OCI-LY7 (cell line): Measurements from ENCODE around the gene YBX2.

Experiments used
- CTCF ChIP-seq: fragments of 200-600 bp; sonication (generic); conservative IDR thresholded peaks from 2 replicates; pipeline ENCODE4 v1.5.1; 2014; ENCODE audit warnings: mild to moderate bottlenecking, antibody characterized with exemption, low read length, moderate library complexity, mixed read lengths
- EZH2phosphoT487 ChIP-seq: fragments of 200-600 bp; sonication (generic); IDR thresholded peaks from 2 replicates; pipeline ENCODE4 v1.6.1; 2018; ENCODE audit warnings: low read depth, borderline replicate concordance, mild to moderate bottlenecking, mixed run types, antibody characterized with exemption, low read length, moderate library complexity, mixed read lengths

- TF ChIP-seq EZH2phosphoT487 (no peak), CTCF (no peak)
These were observed 33.1 kb upstream of the YBX2 start for GRCh38 chr17:7327501-7327900.
